Stimulated activated CD8-positive, alpha-beta memory T cell treated with anti-CD3 and anti-CD28 coated beads, Interleukin-7, amount 100 ng/mL, for 48 hours (primary cell): ENCODE results near the gene DDX31.
"Not testable (repeated sequence)": the region's sequence is repeated elsewhere in the genome, so short reads cannot be mapped to it uniquely, and the experiment has no call there.

Source experiments
- DNase-seq, 2 donors: peaks; one replicate each; pipeline ENCODE4 v3.0.0-alpha.2; 2020; ENCODE audit warnings: low read depth in 1 of 2; ENCODE audit errors: extremely low read depth in 1 of 2

The DDX31 gene

GRCh38 chr9:132582786-132583583 is 86.8 kb downstream of the DDX31 start:
- no peak for DNase-seq

- DNase-seq: no peak
Observed at GRCh38 chr9:132582276-132582785, 87.5 kb downstream of the DDX31 start, which contains the start of gene BARHL1. Gene BARHL1, plus strand, starts transcription at chr9:132582606. Its CDS starts 192 bp downstream, at chr9:132582798.

GRCh38 chr9:132579427-132579798 is 90.4 kb downstream of the DDX31 start:
- DNase-seq: no peak

- no peak for DNase-seq
Observed at GRCh38 chr9:132578367-132578932, 91.3 kb downstream of the DDX31 start.

GRCh38 chr9:132577119-132577518 is 92.7 kb downstream of the DDX31 start:
- DNase-seq: no peak

GRCh38 chr9:132575811-132576210 is 94.0 kb downstream of the DDX31 start:
- no peak for DNase-seq

- peak in 1 of 2 donors; percentile 20 for DNase-seq
Observed at GRCh38 chr9:132575005-132575609, 94.7 kb downstream of the DDX31 start.

GRCh38 chr9:132572921-132573320 is 96.9 kb downstream of the DDX31 start:
- DNase-seq: no peak

- DNase-seq: no peak
Observed at GRCh38 chr9:132571806-132572600, 97.8 kb downstream of the DDX31 start.

GRCh38 chr9:132568787-132569186 is 101.0 kb downstream of the DDX31 start:
- not testable (repeated sequence) for DNase-seq

GRCh38 chr9:132564526-132564925 is 105.3 kb downstream of the DDX31 start:
- DNase-seq: no peak

GRCh38 chr9:132562306-132562573 is 107.5 kb downstream of the DDX31 start:
- DNase-seq: no peak

GRCh38 chr9:132560616-132561202 is 109.1 kb downstream of the DDX31 start:
- no peak for DNase-seq

GRCh38 chr9:132559711-132560110 is 110.1 kb downstream of the DDX31 start:
- DNase-seq: no peak

- DNase-seq: no peak
Observed at GRCh38 chr9:132557159-132557558, 112.6 kb downstream of the DDX31 start.

- DNase-seq: no peak
Observed at GRCh38 chr9:132556714-132557113, 113.1 kb downstream of the DDX31 start.

GRCh38 chr9:132556235-132556634 is 113.5 kb downstream of the DDX31 start:
- DNase-seq: no peak

GRCh38 chr9:132555528-132555927 is 114.3 kb downstream of the DDX31 start:
- DNase-seq: no peak

- DNase-seq: no peak
Observed at GRCh38 chr9:132554755-132555154, 115.0 kb downstream of the DDX31 start.

GRCh38 chr9:132552041-132552440 is 117.7 kb downstream of the DDX31 start:
- no peak for DNase-seq

- no peak for DNase-seq
Observed at GRCh38 chr9:132551556-132551955, 118.2 kb downstream of the DDX31 start.
